Osteocyte (in vitro differentiated cells): ENCODE data around the gene PEAR1. TPM values are rescaled to one million over a fixed set of nuclear protein-coding genes. Genes with fewer than 3 reads are reported as not detected.
A peak's percentile ranks its signal among the peaks of the same experiment; 100 is the strongest.
"Not testable (repeated sequence)": the region's sequence is repeated elsewhere in the genome, so short reads cannot be mapped to it uniquely, and the experiment has no call there.

Experiments
- DNase-seq: peaks from one replicate; pipeline ENCODE4 v3.0.0; 2021; ENCODE audit warnings: mixed read lengths; ENCODE audit not compliant: unreplicated experiment; ENCODE audit errors: extremely low spot score
- H3K27ac Mint-ChIP-seq: one replicate; pipeline ENCODE4 v1.8.0; 2021; ENCODE audit warnings: mild to moderate bottlenecking, mixed read lengths; ENCODE audit not compliant: unreplicated experiment
- H3K27me3 Mint-ChIP-seq: one replicate; pipeline ENCODE4 v1.8.0; 2021; ENCODE audit warnings: mixed read lengths; ENCODE audit not compliant: unreplicated experiment
- H3K36me3 Mint-ChIP-seq: one replicate; pipeline ENCODE4 v1.8.0; 2021; ENCODE audit warnings: mixed read lengths; ENCODE audit not compliant: unreplicated experiment
- H3K4me1 Mint-ChIP-seq: one replicate; pipeline ENCODE4 v1.8.0; 2021; ENCODE audit warnings: mixed read lengths; ENCODE audit not compliant: unreplicated experiment
- H3K4me3 Mint-ChIP-seq: one replicate; pipeline ENCODE4 v1.8.0; 2021; ENCODE audit warnings: mild to moderate bottlenecking, moderate library complexity, mixed read lengths; ENCODE audit not compliant: unreplicated experiment
- H3K9me3 Mint-ChIP-seq: one replicate; pipeline ENCODE4 v1.8.0; 2021; ENCODE audit warnings: mixed read lengths; ENCODE audit not compliant: unreplicated experiment
- CTCF ChIP-seq: fragments of 200-600 bp; sonication (generic); IDR thresholded peaks from 2 replicates; pipeline ENCODE4 v1.5.0; 2021; ENCODE audit warnings: antibody characterized with exemption, mild to moderate bottlenecking, moderate library complexity
- total RNA-seq: library from RNA; stranded (reverse); gene quantifications from 2 replicates; pipeline ENCODE4 v1.2.1, GENCODE V29; 2021

The PEAR1 gene
- total RNA-seq, 1 donor from 2014 or later = 27.4 TPM

DNA sequence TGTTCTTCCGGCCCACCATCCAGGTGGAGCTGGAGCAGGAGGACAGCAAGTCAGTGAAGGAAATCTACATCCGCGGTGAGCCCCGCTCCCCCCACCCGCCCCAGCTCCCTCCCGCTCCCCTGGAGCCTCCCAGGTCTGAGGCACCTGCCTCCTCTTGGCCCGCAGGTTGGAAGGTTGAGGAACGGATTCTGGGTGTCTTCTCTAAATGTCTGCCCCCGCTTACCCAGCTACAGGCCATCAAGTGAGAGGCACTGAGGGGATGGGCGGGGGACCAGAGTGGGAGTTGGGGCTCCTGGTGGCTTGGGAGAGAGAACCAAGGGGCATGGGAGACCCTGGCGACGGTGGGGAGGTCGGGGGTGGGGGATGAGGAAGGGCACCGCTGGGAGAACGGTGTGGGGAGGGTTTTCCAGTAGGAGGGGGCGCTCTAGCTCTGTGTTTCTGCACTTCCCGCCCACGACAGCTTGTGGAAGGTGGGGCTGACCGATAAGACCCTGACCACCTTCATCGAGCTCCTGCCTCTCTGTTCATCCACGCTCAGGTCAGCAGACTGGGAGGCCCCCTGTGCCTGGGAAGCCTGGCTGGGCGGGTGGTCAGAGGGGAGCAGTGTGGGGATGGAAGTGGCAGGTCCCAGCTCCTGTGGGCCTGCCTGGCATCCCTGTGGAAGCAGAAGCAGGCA is 31.1 kb downstream of the PEAR1 start:
- Mint-ChIP-seq H3K36me3 (peaks cover 2% of the 10 kb centered on the region), H3K27ac (no peak overlapping the region), H3K4me3 (no peak overlapping the region), H3K27me3 (peaks cover 63% of the 10 kb centered on the region), H3K9me3 (no peaks in the 10 kb centered on the region), H3K4me1 (peaks cover 41% of the 10 kb centered on the region)
- no peak for DNase-seq
- TF ChIP-seq CTCF = no peak

GRCh38 chr1:156925154-156926010 is 31.9 kb downstream of the PEAR1 start:
- H3K27ac Mint-ChIP-seq = no peak overlapping the region
- H3K4me1 Mint-ChIP-seq = peaks cover 37% of the 10 kb centered on the region
- no peak overlapping the region for H3K4me3 Mint-ChIP-seq
- no peak for DNase-seq
- H3K9me3 Mint-ChIP-seq = no peaks in the 10 kb centered on the region
- peaks cover 2% of the 10 kb centered on the region for H3K36me3 Mint-ChIP-seq
- TF ChIP-seq CTCF = no peak
- H3K27me3 Mint-ChIP-seq = peaks cover 67% of the 10 kb centered on the region

DNA sequence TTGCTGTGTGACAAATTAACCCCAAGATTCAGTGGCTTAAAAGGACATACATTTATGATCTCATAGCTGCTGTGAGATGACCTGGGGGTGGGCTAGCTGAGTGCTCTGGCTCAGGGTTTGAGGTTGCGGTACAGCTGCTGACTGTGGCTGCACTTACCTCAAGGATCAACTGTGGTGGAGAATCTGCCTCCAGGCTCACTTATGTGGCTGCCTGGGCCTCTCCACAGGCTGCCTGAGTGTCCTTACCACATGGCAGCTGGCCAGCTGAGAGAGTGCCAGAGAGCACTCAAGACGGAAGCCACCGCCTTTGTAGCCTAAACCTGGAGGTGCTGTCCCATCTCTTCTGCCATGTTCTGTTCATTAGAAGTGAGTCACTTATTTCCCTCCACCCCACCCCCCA is 32.7 kb downstream of the PEAR1 start:
- Mint-ChIP-seq H3K4me3 (no peak overlapping the region), H3K27ac (no peak overlapping the region), H3K27me3 (peaks cover 65% of the 10 kb centered on the region), H3K9me3 (no peaks in the 10 kb centered on the region), H3K4me1 (peaks cover 34% of the 10 kb centered on the region), H3K36me3 (no peaks in the 10 kb centered on the region)
- DNase-seq = no peak
- TF ChIP-seq CTCF = no peak

DNA sequence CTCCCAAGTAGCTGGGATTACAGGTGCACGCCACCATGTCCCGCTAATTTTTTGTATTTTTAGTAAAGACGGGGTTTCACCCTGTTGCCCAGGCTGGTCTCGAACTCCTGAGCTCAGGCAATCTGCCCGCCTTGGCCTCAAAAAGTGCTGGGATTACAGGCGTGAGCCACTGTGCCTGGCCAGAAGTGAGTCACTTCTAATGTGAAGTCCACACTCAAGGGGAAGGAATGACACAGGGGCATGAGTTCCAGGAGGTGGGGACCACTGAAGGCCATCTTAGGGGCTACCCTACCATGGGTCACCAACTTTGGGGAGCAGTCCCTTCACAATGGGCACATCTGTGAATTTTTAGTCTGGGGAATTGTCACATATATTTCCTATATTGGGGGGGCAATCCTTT is 33.2 kb downstream of the PEAR1 start:
- H3K4me3 Mint-ChIP-seq, H3K36me3 Mint-ChIP-seq, H3K27ac Mint-ChIP-seq, DNase-seq, H3K9me3 Mint-ChIP-seq: not testable (repeated sequence)
- Mint-ChIP-seq H3K27me3 (peaks cover 64% of the 10 kb centered on the region), H3K4me1 (peaks cover 34% of the 10 kb centered on the region)

DNA sequence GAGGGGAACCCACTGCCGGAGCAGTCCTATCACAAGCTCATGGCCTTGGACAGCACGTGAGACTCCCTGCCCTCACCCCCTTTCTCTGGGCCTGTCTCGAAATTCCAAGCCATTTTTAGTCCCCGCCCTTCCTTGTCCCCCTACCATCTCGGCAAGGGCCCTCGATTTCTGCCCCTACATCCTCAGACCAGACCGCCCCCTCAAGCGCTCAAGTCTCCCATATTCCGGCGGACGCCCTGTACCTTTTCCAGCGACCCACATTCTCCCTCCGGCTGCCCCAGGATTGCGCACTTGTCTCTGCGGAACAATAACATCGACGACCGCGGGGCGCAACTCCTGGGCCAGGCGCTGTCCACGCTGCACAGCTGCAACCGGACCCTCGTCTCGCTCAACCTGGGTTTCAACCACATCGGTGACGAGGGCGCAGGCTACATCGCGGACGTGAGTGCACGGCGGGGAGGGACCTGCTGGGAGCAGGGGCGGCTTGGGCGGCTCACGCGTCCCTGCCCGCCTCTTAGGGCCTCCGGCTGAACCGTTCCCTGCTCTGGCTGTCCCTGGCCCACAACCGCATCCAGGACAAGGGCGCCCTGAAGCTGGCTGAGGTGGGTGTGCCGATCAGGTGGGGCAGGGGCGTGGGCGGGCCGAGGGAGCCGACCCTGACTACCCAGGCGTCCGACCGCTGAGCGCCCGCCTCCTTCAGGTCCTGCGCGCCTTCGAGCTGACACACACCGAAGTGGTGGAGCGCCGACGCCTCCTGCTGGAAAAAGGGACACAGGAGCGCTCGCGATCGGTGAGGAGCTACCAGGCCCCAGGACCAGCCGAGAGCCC is 33.9 kb downstream of the PEAR1 start:
- H3K27ac Mint-ChIP-seq = no peak overlapping the region
- peaks cover 34% of the 10 kb centered on the region for H3K4me1 Mint-ChIP-seq
- TF ChIP-seq CTCF = peak; percentile 83
- no peaks in the 10 kb centered on the region for H3K9me3 Mint-ChIP-seq
- no peaks in the 10 kb centered on the region for H3K36me3 Mint-ChIP-seq
- DNase-seq = peak; percentile 90
- peaks cover 57% of the 10 kb centered on the region for H3K27me3 Mint-ChIP-seq
- H3K4me3 Mint-ChIP-seq = peak overlapping the region; percentile 46
